Lung (tissue), 12 donors: ENCODE results near the gene SP6. TPM values are rescaled to one million over a fixed set of nuclear protein-coding genes. Genes with fewer than 3 reads are reported as not detected.

Source experiments
- ATAC-seq: fragments of 200-7000 bp; cut with Tn5 transposase; one replicate; pipeline ENCODE4 v1.9.1; 2020; ENCODE audit warnings: moderate number of reproducible peaks; ENCODE audit not compliant: insufficient read depth, low FRiP score
- DNase-seq, 3 donors: peaks; one replicate each; pipeline ENCODE4 v3.0.0-alpha.2; 2013 to 2017
- H3K27ac ChIP-seq, 2 donors: one replicate each; pipeline ENCODE4 v1.5.1; 2013; ENCODE audit warnings: mild to moderate bottlenecking in 2 of 2, moderate library complexity in 2 of 2, control low read depth in 1 of 2, inconsistent platforms in 1 of 2, low read depth in 1 of 2, low read length in 1 of 2
- H3K27me3 ChIP-seq, 3 donors: one replicate each; pipeline ENCODE4 v1.5.1; 2013; ENCODE audit warnings: low read length in 2 of 3; ENCODE audit not compliant: control insufficient read depth in 3 of 3, insufficient read depth in 3 of 3
- H3K36me3 ChIP-seq, 4 donors: one replicate each; pipeline ENCODE4 v1.5.1; 2013; ENCODE audit warnings: low read length in 4 of 4, mild to moderate bottlenecking in 1 of 4, moderate library complexity in 1 of 4; ENCODE audit not compliant: control insufficient read depth in 4 of 4, insufficient read depth in 4 of 4
- H3K4me1 ChIP-seq, 5 donors: one replicate each; pipeline ENCODE4 v1.5.1; 2013; ENCODE audit warnings: low read length in 5 of 5, mild to moderate bottlenecking in 2 of 5, moderate library complexity in 1 of 5; ENCODE audit not compliant: control insufficient read depth in 5 of 5, insufficient read depth in 5 of 5
- H3K4me3 ChIP-seq: one replicate; pipeline ENCODE4 v1.5.1; 2013; ENCODE audit warnings: mild to moderate bottlenecking, control low read depth, moderate library complexity
- H3K9ac ChIP-seq, 2 donors: one replicate each; pipeline ENCODE4 v1.5.1; 2013; ENCODE audit warnings: low read length in 2 of 2, control low read depth in 1 of 2; ENCODE audit not compliant: insufficient read depth in 1 of 2
- H3K9me3 ChIP-seq, 4 donors: one replicate each; pipeline ENCODE4 v1.5.1; 2013; ENCODE audit warnings: low read length in 3 of 4, mild to moderate bottlenecking in 1 of 4, moderate library complexity in 1 of 4; ENCODE audit not compliant: control insufficient read depth in 4 of 4, insufficient read depth in 3 of 4
- WGBS, 2 donors: extraction: QIAGEN DNeasy Blood & Tissue Kit; methylation state at CpG; one replicate each; pipeline ENCODE4 v1.1.7; 2013; 5-methylcytosine and 5-hydroxymethylcytosine counted together
- polyA plus RNA-seq, 2 donors: library from polyadenylated mRNA; stranded (reverse); fragments of 200-250 nt; gene quantifications; one replicate each; pipeline ENCODE4 v1.2.1, GENCODE V29; 2013
- total RNA-seq, 2 donors: library from RNA; depleted of rRNA in 1 of 2; stranded (reverse); fragments of >200 nt in 1 of 2; gene quantifications; one replicate each; pipeline ENCODE4 v1.2.1, GENCODE V29; 2014 to 2021
- TF ChIP-seq, protein P1 (sequence below): IDR thresholded peaks from 2 replicates; pipeline ENCODE4 v1.5.1; 2012; ENCODE audit warnings: mild to moderate bottlenecking; ENCODE audit errors: control extremely low read depth, extremely low read depth
- donor health status: control.
- donor health status: control.
- donor health status: Bipolar disorder and iron deficiency.
- donor health status: healthy.
- donor health status: DM: yes; HTN: yes; CAD: no.

The SP6 gene
- total and polyA plus RNA-seq, 4 donors, result 2.3 to 4.5 (median 3.5) TPM

DNA sequence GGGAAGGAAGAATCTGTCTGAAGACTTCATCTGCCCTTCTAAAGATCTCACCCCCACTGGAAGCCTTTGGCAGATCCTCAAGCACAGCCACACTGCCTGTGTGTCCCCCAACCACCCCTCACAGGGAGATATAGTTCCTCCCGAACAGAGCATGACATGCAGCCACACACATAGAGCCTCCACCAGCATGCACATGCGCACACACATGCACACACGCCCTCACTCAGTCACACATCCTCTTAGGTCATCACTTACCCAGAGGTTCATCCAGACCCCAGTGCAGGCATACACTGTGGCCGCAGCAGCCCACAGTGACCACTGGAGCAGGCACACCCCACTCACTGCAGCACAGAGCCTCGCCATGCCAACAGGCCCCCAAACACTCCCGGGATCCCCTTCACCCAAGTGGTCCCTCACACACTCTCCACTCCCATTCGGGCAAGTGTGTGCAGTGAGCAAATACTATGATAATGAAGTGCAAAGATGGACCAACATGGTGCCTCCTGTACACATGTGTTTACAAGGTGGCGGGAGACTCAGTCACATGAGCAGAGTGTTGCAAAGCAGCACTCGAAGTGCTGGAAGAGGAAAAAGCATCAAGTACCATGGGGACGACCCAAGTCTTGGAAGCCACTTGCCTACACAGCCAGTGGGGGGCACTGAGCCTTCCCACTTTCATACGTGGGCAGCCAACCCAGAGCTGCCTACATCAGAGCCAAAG lies 17.0 kb upstream of the SP6 start:
- H3K9me3 ChIP-seq, result peaks cover 0 to 3% (median 0%) of the 10 kb centered on the region in 4 donors
- DNase-seq (no peak), ATAC-seq (no peak)
- H3K27ac ChIP-seq, result no peak overlapping the region
- WGBS, 2 donors, result 81 to 89% methylated on average over 11 of the region's 11 CpGs
- no peaks in the 10 kb centered on the region for H3K36me3 ChIP-seq
- no peak overlapping the region for H3K4me3 ChIP-seq
- H3K27me3 ChIP-seq, result peaks cover 0 to 23% (median 13%) of the 10 kb centered on the region in 3 donors
- TF ChIP-seq, protein P1, sequence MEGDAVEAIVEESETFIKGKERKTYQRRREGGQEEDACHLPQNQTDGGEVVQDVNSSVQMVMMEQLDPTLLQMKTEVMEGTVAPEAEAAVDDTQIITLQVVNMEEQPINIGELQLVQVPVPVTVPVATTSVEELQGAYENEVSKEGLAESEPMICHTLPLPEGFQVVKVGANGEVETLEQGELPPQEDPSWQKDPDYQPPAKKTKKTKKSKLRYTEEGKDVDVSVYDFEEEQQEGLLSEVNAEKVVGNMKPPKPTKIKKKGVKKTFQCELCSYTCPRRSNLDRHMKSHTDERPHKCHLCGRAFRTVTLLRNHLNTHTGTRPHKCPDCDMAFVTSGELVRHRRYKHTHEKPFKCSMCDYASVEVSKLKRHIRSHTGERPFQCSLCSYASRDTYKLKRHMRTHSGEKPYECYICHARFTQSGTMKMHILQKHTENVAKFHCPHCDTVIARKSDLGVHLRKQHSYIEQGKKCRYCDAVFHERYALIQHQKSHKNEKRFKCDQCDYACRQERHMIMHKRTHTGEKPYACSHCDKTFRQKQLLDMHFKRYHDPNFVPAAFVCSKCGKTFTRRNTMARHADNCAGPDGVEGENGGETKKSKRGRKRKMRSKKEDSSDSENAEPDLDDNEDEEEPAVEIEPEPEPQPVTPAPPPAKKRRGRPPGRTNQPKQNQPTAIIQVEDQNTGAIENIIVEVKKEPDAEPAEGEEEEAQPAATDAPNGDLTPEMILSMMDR, result no peak
- peaks cover 0 to 24% (median under 1%) of the 10 kb centered on the region in 5 donors for H3K4me1 ChIP-seq
- H3K9ac ChIP-seq, result no peak overlapping the region

DNA sequence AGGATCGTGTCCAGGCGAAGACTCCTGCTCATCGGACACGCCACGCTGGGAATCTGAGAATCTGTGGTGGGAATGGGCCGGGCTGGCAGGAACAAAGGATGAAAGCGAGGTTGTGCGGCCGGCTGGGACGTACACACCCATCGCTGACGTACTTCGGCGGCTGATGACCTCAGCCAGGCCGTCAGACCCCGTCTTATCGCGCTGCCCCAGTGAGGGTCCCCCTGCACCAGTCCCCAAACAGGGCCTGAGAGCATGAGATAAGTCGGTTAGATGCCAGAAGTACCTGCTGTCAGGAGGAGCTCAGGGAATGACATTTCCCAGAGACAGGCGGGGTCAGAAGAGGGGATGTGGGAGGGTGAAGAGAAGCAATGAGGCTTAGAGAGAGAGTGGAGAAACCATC lies 16.0 kb upstream of the SP6 start:
- no peak overlapping the region for H3K4me3 ChIP-seq
- TF ChIP-seq, protein P1, result no peak
- H3K9me3 ChIP-seq, result peaks cover 0 to 3% (median 0%) of the 10 kb centered on the region in 4 donors
- ATAC-seq, result no peak
- peaks cover 0 to 23% (median 13%) of the 10 kb centered on the region in 3 donors for H3K27me3 ChIP-seq
- H3K9ac ChIP-seq, result no peak overlapping the region
- H3K4me1 ChIP-seq, result peaks cover 0 to 20% (median 2%) of the 10 kb centered on the region in 5 donors
- no peak for DNase-seq
- WGBS, 2 donors, result 84 to 85% methylated on average over 20 of the region's 20 CpGs
- H3K36me3 ChIP-seq, result no peaks in the 10 kb centered on the region
- no peak overlapping the region for H3K27ac ChIP-seq

DNA sequence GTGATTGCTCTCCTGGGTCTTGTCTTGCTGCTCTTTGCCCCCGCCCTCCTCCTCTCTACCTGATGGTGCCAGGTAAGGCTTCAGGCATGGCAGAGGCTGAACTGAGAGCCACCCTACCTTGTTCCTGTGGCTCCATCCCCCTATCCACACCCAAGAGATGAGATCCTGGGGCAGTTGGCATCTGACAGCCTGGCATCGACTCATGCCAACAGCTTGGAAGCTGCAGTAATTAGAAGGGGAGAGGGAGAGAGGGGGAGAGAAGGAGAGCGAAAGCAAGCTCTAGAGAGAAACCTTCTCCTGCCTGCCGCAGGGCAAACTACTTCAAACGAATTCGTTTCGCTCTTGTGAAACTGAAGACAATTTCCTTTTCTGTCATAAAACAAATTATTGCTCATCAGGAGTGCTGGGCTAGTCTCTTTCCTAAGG lies 13.8 kb upstream of the SP6 start:
- no peak overlapping the region for H3K27ac ChIP-seq
- H3K9ac ChIP-seq, result no peak overlapping the region
- H3K4me3 ChIP-seq, result no peak overlapping the region
- no peaks in the 10 kb centered on the region for H3K36me3 ChIP-seq
- 43 to 49% methylated on average over 7 of the region's 7 CpGs for WGBS, 2 donors
- peaks cover 0 to 12% (median 4%) of the 10 kb centered on the region in 3 donors for H3K27me3 ChIP-seq
- DNase-seq (no peak), ATAC-seq (no peak)
- peaks cover 0 to 13% (median 0%) of the 10 kb centered on the region in 5 donors for H3K4me1 ChIP-seq
- peaks cover 0 to 3% (median 0%) of the 10 kb centered on the region in 4 donors for H3K9me3 ChIP-seq
- TF ChIP-seq, protein P1, result no peak
